ENCODE results near the gene SLC44A2. TPM values are rescaled to one million over a fixed set of nuclear protein-coding genes. Genes with fewer than 3 reads are reported as not detected.
A peak's percentile ranks its signal among the peaks of the same experiment; 100 is the strongest.
"Not testable (repeated sequence)": the region's sequence is repeated elsewhere in the genome, so short reads cannot be mapped to it uniquely, and the experiment has no call there.

SLC44A2 gene
- total RNA-seq, 1 donor from 2014 or later: 49.0 TPM

GRCh38 chr19:10653732-10654609 is 28.6 kb downstream of the SLC44A2 start, which contains the start of gene ILF3:
TSS of gene ILF3 (plus strand) at chr19:10654346. CDS start at chr19:10670606, 16,260 bp downstream.
- peak; percentile 100 for DNase-seq

GRCh38 chr19:10654610-10655456 is 29.5 kb downstream of the SLC44A2 start:
- DNase-seq: peak; percentile 12

DNA sequence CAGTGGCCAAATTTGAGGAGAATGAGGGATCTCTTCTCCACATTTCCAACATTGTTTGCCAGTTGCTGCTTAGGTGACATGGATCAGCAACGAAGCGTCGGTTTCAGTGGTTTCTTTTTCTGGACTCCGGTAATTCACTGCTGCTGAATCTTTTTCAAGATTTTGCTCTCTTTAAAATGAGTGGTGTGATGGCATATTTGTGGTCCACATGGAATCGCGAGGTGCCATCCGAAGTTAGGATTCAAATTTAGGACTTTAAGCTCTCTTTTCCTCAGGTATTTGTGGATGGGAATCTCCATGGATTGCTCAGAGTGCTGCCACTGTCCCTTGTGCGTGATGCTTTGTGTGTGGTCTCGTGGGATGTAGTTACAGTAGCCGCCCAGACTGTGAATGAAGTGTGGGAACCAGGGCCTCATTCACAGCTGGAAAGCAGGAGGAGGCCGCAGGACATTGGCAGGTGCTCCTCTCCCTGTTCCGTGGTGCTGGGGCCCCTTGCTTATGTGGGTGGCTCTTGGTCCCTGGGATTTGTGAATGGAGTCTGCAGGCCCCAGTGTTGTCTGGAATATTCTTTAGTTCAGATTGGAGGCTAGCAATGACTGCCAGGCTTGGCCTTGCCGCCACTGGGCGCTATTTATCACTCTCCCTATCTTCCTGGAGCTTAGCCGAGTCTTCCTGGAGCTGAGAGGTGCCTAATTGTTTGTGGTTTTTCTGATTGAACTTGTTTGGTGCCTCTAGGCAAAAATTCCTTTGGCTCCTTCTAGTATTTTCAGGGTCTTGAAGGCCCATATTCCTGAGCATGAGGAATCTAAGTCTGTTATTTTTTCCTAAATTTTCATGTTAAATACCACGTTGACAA is 30.3 kb downstream of the SLC44A2 start:
- DNase-seq: no peak

- no peak for DNase-seq
Measured at GRCh38 chr19:10660346-10660745, 35.0 kb downstream of the SLC44A2 start.

DNA sequence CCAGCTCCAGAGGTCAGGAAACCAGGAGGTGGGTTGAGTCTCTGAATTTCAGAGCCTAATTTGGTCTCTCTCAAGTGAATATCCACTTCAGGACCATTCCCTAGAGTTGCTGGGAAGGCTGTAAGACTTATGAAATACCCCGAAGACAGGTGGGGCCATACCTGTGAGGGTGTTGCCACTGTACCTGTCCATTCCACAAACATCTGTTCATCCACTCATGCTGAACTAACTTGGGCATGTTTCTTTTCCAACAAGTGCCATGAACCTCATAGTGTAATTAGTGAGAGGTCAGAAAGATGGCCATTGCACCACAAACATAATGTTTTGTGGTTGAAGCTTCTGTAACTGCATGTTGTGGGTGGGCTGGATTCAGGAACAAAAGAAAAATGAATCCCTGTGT is 36.6 kb downstream of the SLC44A2 start:
- no peak for DNase-seq

DNA sequence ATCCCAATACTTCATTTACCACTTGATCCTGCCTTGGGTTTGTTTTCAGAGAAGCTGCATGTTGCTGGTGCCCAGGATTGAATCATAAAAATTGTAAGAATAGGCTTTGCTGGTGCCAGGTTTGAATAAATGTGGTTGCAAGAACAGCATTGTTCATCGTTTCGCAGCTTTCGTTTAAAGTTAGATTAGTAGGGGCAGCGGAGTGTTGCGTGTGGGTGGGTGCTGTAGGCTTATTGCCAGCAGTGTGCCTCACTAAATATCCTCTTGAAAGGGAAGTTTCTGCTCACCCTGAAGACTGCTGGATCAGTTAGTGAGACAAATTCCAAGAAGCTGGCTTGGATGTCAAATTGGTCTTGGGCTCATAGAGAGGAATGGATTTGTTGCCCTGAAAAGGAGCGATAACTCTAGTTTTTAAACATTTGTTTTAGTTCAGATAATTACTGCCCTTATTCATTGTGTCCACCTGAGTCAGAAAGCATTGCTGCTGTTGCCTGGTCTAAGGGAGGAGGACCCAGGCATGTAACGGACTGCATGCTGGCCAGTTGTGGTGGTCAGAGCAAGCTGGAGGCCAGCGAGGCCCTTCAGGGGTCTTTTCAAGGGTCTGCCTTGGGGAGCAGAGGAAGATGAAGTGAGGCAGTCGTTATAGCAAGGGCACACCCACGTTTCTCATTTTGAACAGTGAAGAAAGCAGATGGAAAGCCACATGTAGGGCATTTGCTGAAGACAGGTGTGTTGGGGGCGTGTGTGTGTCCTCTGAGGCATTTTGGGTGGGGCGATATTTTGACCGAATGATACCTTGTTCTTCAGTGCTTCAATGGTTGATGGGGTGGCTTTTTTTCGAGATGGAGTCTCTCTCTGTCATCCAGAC is 37.3 kb downstream of the SLC44A2 start:
- DNase-seq: no peak

DNA sequence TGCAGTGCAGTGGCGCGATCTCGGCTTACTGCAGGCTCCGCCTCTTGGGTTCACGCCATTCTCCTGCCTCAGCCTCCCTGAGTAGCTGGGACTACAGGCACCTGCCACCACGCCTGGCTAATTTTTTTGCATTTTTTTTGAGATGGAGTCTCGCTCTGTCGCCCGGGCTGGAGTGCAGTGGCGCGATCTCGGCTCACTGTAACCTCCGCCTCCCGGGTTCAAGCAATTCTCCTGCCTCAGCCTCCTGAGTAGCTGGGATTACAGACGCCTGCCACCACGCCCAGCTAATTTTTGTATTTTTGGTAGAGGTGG is 37.9 kb downstream of the SLC44A2 start:
- DNase-seq: not testable (repeated sequence)

GRCh38 chr19:10667867-10668266 is 42.5 kb downstream of the SLC44A2 start:
- DNase-seq: no peak

- DNase-seq: no peak
Measured at GRCh38 chr19:10669246-10669645, 43.9 kb downstream of the SLC44A2 start.

DNA sequence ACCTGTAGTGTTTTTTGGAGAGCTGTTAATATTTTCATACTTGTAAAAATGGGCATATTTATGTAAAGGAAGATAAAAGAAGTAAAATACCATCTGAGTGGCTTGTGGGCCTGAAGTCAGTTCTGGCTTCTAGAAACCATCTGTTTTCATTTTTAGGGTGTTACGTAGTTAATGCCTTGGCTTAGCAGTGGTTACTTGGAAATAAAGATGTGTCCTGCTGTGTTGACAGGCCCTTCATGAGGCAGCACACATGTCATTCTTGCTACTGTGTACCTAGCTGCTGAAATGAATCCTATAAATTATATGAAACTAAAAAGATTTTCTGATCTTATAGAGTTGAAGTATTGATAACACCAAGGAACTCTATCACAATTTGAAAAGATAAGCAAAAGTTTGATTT is 44.8 kb downstream of the SLC44A2 start:
- peak; percentile 46 for DNase-seq

GRCh38 chr19:10670876-10671804 is 45.8 kb downstream of the SLC44A2 start:
- no peak for DNase-seq

GRCh38 chr19:10671922-10672321 is 46.6 kb downstream of the SLC44A2 start:
- DNase-seq: not testable (repeated sequence)

- not testable (repeated sequence) for DNase-seq
Measured at GRCh38 chr19:10675214-10675613, 49.9 kb downstream of the SLC44A2 start.

- DNase-seq: no peak
Measured at GRCh38 chr19:10677751-10678150, 52.4 kb downstream of the SLC44A2 start.

DNA sequence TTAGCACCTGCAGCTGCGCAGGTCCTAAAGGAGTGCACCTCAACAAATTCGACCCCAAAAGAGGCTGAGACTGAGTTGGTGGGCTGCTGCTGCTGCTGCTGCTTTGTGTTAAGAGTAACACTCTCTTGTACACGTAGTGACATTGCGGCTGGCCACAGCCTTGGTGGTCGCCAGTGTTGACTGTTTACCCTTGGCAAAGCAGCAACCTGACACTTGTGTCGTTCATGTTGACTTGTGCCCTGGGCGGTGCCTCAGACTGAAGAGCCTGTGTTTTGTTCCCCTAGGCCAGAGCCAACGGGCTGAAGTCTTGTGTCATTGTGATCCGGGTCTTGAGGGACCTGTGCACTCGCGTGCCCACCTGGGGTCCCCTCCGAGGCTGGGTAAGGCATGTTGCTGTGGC is 53.5 kb downstream of the SLC44A2 start:
- no peak for DNase-seq

DNA sequence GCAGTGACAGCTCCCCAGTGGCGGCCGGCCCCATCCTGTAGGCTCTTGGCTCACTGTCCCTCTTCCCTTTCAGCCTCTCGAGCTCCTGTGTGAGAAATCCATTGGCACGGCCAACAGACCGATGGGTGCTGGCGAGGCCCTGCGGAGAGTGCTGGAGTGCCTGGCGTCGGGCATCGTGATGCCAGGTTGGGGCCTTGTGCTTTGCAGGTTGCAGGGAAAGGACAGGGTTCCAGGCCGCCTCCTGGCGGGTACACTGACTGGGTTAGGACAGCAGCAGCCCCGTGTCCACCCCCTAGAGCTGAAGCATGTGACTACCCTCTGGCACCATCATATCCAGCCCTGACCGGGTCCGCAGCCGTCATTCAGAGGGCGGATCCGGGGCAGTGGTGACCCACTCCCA is 54.4 kb downstream of the SLC44A2 start:
- no peak for DNase-seq

DNA sequence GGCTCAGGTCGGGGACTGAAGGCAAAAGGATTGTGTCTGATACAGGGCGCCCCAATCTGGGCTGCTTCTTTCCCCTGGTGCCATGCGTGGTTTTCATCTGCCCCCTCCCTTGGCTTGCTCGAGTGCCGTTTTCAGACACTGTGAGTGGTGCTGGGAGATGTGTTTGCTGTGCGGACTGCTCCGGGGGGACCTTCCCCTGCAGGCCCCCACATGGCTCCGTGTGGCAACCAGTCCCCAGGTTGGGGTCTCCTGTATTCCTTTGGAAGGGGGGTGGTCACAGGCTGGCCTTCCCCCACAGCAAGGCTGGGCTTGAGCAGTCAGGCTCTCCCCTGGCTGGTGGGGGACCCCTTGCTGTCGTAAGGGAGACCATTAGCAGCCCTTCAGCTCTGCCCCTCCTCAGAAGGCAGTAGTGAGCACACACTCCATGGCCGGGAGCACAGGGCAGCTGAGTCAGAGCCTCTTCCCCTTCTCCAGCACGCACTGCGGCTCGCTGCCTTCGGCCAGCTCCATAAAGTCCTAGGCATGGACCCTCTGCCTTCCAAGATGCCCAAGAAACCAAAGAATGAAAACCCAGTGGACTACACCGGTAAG is 55.3 kb downstream of the SLC44A2 start:
- DNase-seq: no peak

- DNase-seq: no peak
Measured at GRCh38 chr19:10681658-10682057, 56.3 kb downstream of the SLC44A2 start.

- DNase-seq: no peak
Measured at GRCh38 chr19:10682397-10683063, 57.2 kb downstream of the SLC44A2 start.

Data from skin of body (tissue), 2 donors.